Stimulated activated naive CD4-positive, alpha-beta T cell (primary cell): ENCODE results near the gene SSB.
"Not testable (repeated sequence)": the region's sequence is repeated elsewhere in the genome, so short reads cannot be mapped to it uniquely, and the experiment has no call there.

Experiments
- DNase-seq, 6 experiments: peaks; one replicate each; lab custom pipeline; 2025; lab: John Stamatoyannopoulos, UW

Gene SSB

GRCh38 chr2:169838743-169839489, 40.2 kb downstream of the SSB start:
- no peak for DNase-seq

GRCh38 chr2:169839954-169840746, 41.5 kb downstream of the SSB start:
- no peak for DNase-seq

- DNase-seq: no peak
These were observed 42.1 kb downstream of the SSB start for GRCh38 chr2:169840747-169841142.

- not testable (repeated sequence) for DNase-seq
These were observed 43.0 kb downstream of the SSB start for GRCh38 chr2:169841625-169842024.

- DNase-seq: no peak
These were observed 46.3 kb downstream of the SSB start for GRCh38 chr2:169845016-169845415.

GRCh38 chr2:169848959-169849693, 50.5 kb downstream of the SSB start:
- DNase-seq: not testable (repeated sequence)

GRCh38 chr2:169849710-169850109, 51.0 kb downstream of the SSB start:
- DNase-seq: no peak

- DNase-seq: no peak
These were observed 54.5 kb downstream of the SSB start for GRCh38 chr2:169853041-169853668.

GRCh38 chr2:169855281-169856258, 56.9 kb downstream of the SSB start:
- DNase-seq: not testable (repeated sequence)

- DNase-seq: no peak
These were observed 60.8 kb downstream of the SSB start for GRCh38 chr2:169859423-169859822.

GRCh38 chr2:169860149-169860548, 61.5 kb downstream of the SSB start:
- no peak for DNase-seq
